Stimulated activated CD8-positive, alpha-beta memory T cell treated with anti-CD3 and anti-CD28 coated beads, Interleukin-7, amount 100 ng/mL, for 4 hours (primary cell): ENCODE measurements around the gene GBP5.
"Not testable (repeated sequence)": the region's sequence is repeated elsewhere in the genome, so short reads cannot be mapped to it uniquely, and the experiment has no call there.

ENCODE experiments used
- DNase-seq, 2 donors: peaks; one replicate each; pipeline ENCODE4 v3.0.0-alpha.2; 2020; ENCODE audit warnings: low read depth in 2 of 2

GBP5 gene, protein sequence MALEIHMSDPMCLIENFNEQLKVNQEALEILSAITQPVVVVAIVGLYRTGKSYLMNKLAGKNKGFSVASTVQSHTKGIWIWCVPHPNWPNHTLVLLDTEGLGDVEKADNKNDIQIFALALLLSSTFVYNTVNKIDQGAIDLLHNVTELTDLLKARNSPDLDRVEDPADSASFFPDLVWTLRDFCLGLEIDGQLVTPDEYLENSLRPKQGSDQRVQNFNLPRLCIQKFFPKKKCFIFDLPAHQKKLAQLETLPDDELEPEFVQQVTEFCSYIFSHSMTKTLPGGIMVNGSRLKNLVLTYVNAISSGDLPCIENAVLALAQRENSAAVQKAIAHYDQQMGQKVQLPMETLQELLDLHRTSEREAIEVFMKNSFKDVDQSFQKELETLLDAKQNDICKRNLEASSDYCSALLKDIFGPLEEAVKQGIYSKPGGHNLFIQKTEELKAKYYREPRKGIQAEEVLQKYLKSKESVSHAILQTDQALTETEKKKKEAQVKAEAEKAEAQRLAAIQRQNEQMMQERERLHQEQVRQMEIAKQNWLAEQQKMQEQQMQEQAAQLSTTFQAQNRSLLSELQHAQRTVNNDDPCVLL

DNA sequence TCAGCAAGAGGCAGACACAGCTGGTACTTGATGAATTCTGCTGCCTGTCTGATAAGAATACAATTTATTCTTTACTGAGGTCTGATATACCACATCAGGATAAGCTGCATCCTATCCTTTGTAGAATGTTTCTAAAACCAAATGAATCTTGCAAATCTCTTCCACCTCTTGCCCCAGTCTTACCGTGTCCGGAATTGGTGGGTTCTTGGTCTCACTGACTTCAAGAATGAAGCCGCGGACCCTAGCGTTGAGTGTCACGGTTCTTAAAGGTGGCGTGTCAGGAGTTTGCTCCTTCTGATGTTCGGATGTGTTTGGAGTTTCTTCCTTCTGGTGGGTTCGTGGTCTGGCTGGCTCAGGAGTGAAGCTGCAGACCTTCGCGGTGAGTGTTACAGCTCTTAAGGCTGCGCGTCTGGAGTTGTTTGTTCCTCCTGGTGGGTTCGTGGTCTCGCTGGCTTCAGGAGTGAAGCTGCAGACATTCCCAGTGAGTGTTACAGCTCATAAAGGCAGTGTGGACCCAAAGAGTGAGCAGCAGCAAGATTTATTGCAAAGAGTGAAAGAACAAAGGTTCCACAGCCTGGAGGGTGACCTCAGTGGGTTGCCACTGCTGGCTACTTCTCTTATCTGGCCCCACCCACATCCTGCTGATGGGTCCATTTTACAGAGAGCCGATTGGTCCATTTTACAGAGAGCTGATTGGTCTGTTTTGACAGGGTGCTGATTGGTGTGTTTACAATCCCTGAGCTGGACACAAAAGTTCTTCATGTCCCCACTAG is at the start of gene GBP5:
TSS of gene GBP5 (minus strand) at position 592 of the 773 bp plus-strand sequence. CDS start 3,305 bp downstream, outside the sequence.
- peak; percentile 52 to 54 for DNase-seq

DNA sequence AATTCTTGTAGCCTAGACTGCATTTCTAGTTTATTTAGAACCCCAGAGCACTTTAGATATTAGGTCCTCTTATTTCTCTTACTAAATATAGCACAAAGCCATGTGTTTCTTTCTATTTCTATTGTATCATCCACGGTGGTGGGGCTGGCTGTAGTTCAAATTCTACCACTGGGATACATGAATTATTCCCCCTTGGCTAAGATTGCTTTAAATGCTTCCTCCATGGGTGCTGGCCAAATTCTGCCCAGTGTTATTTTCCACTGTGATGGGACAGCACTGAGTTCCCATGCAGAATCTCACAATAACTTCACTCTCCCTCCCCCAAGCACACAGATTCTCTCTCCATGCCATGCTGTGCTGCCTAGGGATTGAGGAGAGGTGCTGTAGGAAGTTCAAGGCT is 49.7 kb upstream of the GBP5 start:
- no peak for DNase-seq

DNA sequence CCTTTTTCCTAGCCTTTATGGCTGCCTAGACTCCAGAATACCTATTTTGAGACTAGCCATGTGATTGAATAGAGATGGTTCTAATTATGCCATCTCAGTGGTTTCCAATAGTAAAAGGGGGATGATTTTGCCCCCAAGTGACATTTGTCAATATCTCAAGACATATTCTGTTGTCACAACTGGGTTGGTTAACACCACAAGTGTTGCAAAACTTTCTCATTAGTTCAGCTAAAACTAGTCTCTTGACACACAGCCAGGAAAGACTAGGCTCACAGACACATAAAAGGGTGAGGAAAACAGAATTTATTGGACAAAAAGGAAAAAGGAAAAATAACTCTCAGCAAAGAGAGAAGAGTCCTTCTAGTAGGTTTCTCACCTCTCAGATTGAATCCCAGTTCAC is 39.9 kb upstream of the GBP5 start:
- DNase-seq, result no peak

DNA sequence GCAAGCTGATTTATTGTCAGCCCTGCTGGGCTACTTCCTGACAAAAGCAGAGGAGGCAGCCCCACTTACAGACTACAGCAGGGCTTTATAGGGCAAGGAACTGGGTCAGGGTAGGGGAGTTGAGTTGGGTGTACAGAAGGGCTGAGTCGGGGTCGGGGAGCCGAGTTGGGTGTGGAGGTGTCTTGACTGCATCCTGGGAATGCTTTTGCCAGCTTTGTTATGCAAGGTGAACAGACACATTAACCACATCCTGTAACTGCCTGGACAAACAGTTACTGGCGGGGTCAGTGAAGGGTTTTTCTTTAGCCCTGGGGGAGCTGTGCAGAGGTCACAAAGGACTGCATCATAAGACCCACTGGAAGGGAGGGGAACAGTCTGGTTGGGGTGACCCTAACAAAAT is 39.1 kb upstream of the GBP5 start:
- DNase-seq, result peak in 1 of 2 donors; percentile 1

DNA sequence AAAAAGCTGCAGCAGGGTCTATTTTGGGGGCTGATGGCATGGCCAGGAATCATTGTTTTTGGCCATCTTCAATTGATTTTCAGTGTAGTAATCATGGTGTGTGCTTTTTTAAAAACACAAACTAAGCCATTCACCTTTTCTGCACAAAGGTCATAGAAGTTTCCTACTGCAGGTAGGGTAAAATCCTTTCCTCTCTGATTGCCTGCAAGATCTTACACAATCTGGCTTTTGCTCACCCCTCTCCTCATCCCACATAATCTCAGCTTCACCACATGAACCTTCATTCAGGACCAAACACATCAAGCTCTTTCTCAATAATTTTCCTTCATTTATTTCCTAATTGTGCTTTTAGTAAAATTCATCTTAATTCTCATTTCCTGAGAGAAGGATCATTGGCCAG is 38.3 kb upstream of the GBP5 start:
- DNase-seq, result no peak

DNA sequence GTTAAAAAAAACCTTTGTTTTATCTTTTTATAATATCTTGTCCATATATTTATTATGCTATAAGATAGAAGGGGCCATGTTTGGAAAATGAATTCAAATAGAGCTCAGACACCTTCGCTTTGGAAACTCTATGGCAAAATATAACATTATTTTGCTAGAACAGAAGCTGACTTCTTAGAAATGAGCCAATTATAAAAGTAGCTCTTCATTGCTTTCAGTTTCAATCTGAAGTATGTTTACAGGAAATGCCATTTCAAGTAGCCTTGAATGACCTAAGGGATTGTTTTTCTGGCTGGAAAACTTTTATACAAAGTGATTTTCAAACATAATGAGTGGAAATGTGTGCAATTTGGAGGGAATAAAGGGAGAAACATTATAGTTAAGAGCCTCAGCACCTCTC is 37.8 kb upstream of the GBP5 start:
- DNase-seq, result no peak

DNA sequence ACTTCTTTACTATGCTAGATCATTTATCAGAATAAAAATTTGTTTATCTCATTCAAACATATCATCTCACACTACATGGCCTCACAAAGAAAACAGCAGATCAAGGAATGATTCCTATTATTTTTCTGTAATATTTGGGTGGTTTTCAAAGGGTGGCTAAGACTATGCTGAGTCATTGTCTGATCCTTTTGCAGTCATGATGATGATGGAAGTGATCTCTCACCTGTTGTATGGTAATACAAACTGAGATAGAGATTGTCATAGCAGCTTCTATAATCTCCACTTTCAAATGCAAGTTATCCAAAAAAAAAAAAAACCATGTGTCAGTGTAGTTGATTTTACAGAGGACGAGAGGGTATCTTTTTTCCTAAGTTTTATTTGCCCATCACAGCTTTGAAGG is 37.2 kb upstream of the GBP5 start:
- no peak for DNase-seq

DNA sequence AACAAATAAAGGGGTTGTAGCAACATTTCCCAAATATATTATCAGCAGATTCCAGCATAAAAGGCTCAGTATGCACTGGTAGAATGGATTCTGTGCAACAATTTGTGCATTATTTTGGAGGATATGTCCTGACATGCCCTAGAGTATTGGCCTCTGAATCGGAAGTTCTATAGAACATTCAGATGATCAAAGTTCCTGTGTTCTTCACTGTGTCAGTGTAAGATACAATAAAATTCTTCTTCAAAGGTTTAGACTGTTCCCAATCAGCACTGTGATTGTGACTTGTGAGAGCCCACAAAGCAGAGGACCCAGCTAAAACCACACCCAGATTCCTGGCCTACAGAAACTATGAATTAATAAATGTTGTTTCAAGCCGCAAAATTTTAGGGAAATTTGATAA is 33.6 kb upstream of the GBP5 start:
- no peak for DNase-seq

DNA sequence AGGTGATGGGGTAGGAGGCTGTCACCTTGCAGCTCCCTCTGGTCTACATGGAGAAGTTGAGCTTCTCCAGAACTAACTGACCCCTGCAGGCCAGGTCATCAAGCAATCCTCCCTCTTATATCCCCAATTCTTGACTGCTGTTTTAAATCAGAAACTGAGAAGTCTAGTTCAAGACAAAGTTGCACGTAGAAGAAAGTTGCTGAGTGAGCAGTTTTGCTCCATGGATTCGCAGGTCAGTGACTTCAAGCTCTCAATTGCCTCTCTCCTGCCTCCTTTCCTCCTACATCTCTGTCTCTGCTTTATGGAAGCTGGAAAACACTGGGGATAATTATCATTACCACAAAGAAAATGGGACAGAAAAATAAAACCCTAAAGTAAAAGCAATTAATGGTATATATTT is 32.8 kb upstream of the GBP5 start:
- no peak for DNase-seq

DNA sequence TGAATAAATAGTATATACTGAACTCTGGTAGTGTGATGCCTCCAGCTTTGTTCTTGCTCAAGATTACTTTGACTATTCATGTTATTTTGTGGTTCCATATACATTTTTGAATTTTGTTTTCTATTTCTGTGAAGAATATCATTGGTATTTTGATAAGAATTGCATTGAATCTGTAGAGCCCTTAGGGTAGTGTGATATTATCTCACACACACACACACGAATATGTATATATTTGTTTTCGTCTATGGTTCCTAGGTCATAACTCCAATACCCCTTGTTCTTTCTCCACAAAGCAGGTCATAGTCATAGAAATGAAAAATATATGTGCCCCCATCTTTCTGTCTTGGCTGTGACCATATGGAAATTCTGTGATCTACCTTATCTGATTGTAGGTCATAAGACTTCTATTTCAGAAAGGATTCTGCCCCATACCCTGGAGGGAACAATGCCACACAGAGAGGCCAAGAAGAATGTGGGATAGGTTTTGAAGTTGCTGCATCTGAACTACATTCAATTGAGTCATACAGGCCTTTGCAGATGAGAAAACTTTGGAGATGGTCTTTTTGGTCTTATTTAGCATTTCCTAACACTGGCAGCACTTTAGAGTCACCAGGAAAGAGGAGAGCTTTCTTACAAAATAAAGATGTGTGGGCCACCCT is 32.0 kb upstream of the GBP5 start:
- DNase-seq, result no peak

DNA sequence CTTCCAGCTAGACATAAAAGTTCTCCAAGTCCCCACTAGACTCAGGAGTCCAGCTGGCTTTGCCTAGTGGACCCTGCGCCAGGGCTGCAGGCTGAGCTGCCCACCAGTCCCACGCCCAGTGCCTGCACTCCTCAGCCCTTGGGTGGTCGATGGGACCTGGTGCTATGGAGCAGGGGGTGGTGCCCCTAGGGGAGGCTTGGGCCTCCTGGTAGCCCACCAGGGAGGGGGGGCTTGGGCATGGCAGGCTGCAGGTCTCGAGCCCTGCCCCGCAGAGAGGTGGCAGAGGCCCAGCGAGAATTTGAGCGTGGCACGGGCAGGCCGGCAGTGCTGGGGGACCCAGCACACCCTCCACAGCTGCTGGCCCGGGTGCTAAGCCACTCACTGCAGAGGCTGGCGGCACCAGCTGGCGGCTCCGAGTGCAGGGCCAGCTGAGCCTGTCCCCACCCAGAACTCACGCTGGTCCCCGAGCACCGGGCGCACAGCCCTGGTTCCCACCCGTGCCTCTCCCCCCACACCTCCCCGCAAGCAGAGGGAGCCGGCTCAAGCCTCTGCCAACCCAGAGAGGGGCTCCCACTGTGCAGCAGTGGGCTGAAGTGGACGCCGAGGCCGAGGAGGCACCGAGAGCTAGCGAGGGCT is 30.2 kb upstream of the GBP5 start:
- DNase-seq, result no peak

DNA sequence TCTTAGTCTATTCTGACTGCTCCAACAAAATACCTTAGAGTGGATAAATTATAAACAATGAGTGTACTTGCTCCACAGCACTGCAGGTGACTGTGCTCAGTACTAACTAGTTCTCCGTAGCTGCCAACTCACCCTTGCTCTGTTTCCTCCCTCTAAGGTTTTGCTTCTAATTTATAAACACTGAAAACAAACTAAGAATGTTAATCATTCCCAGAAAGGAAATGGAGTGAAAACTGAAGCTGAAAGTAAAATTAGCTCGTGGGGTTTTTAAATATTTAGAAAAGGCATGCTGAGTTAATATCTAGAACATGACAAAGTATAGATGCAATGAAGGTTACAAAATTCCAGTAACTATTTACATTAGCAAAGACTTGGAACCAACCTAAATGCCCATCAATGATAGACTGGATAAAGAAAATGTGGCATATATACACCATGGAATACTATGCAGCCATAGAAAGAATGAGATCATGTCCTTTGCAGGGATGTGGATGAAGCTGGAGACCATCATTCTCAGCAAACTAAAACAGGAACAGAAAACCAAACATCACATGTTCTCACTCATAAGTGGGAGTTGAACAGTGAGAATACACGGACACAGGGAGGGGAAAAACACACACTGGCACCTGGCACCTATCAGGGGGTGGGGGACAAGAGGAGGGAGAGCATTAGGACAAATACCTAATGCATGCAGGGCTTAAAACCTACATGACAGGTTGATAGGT is 27.2 kb upstream of the GBP5 start:
- not testable (repeated sequence) for DNase-seq

DNA sequence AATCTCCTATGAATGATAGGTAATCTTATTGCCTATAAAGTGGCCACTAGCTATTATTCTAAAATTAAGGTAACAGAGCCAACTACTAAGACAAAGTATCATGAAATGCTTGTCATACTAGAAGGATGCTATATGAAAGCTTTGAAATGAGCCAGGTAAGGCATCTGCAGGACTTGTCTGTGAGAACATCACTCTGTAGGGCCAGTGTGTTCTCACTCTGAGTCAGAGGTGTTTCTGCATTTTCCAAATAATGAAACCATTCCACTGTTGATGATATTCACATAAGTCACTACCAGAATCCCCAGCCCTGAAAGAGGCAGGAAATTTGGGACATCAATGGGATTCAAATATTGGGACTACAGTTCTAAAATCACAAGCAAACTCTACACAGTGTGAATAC is 25.8 kb upstream of the GBP5 start:
- no peak for DNase-seq

DNA sequence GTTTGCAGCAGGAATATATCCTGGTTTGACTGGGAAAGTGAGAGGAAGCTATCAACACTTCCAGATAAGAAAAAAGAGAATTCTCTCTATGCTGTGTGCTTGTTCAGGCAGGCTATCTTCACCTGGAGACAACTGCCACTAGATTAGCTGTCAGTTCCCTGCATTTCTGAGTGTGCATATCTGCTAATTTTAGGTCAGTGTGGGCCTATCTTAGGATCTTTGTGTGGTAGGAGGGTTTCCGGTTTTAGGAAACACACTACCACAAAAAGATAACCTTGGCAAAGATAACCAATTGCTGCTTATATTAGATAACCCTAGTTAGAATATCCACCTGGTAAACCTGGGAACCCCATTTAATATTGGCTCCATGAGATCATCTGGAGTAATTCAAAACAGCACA is 22.5 kb upstream of the GBP5 start:
- no peak for DNase-seq

DNA sequence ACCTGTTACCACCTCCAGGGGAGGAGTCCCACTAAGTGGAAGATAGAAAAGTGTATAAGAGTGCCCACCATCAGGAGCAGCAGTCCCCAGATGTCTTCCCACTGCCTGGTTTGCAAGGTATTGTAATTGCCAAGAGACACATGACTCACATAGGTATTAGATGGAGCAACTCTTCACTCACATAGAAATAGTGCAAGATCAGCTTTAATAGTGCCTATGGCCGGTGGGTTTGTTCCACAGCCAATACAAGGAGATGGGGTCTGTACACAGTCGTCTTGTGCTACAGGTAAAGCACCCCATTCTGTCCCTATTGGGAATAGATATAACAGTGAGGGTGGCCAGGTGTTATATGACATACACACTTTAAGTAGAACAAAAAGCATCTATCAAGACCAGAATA is 18.6 kb upstream of the GBP5 start:
- no peak for DNase-seq

DNA sequence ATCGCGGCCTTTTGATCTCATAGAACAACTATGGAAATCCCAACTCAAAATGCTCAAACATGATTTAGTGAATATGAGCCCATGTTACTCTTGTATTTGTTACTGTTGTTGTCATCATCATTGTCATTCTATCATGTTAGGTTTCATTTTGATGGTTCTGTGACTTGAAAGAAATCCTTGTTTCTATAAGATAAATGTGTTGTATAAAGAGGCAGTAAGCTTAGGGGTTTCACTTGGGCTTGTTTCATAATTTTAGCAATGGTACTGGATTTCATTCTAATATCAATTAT is 15.3 kb upstream of the GBP5 start:
- no peak for DNase-seq

DNA sequence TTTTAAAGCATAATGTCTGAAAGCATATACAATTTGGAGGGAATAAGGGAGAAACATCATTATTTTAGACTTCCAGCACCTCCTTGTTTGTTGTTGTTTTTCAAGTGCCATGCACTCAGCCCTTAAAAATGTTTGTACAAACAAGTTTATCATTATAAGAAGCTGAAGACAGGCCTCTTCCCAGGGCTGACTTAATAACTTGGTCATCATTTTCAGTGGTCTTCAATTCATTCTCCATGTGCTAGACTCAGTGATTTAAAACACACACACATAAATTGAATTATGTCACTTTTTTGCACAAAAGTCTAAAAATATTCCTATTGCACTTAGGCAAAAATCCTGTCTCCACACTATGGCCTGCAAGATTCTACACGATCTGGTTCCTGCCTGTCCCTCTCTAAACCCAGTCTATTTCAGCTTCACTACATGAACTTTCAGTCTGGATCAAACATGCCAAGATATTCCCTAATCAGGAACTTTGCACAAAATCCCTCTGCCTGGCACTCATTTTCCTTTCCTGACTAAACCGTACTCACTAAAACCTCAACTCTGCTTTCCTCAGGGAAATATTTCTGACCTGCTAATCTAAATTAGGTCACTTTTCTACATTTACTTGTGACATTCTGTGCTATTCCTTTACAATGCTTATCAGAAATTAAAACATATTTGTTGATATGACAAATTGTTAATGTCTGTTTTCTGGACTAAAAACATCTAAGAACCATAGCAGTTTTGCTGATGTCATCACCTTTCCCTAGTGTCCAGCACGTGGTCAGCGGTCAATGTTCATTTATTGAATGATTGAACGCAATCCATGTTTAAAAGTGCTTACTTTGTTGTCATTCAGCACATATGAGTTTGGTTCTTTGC is 14.8 kb upstream of the GBP5 start:
- no peak for DNase-seq

DNA sequence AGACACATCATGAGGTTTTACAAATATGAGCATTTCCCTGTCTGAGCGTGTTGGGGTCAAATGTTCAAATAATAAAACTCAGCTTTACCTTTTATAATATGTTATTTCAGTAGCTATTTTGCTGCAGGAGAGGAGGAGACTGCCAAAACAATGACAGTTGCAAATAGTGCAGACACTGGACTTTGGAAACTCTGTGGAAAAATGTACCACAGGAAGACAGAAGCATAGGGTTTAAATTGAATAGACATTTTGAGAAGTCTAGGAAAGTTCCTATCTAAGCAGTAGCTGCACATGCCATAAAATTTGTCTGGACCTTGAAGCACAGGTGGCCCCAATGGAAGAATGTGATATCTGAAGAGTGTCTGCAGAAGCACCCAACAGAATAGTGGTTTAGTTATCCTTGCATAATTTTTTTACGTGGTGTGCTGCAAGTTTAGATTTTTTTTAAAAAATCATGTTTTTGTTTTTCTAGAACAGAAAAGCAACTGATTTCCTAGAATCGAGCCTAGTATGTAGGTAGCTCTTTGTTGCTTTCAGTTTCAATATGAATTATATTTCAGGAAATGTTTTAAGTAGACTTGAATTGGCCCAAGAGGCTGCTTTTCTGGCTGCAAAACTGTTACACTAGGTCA is 14.0 kb upstream of the GBP5 start:
- no peak for DNase-seq

DNA sequence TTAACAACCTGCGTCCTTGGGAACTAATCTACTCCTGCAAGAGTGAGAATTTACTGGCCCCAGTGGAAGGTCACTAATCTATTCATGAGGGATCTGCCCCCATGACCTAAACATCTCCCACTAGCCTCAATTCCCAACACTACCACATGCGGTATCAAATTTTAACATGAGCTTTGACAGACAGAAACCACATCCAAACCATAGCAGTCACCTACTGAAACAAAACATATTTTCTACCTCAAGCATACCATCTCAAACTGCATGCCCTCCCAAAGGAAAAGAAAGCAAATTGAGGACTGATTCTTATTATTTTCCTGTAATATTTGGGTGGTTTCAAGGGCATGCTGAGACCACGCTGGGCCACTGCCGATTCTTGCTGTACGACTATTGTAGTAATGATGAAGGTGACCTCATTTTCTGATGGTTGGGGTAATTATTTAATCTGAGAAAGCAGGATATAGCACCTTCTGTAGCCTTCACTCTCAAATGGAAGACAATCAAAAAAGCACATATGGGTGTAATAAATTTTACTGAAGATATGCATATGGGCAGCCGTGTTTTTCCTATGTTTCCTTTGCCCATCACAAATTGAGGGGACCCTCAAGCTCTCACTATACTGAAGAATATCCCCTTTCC is 13.2 kb upstream of the GBP5 start:
- no peak for DNase-seq
